Stimulated activated CD4-positive, alpha-beta T cell treated with anti-CD3 and anti-CD28 coated beads, Interleukin-4, amount 100 ng/mL, for 48 hours (primary cell): ENCODE results near the gene PKMYT1.
"Not testable (repeated sequence)": the region's sequence is repeated elsewhere in the genome, so short reads cannot be mapped to it uniquely, and the experiment has no call there.

ENCODE experiments used
- DNase-seq, 2 donors: peaks; one replicate each; pipeline ENCODE4 v3.0.0-alpha.2; 2020; ENCODE audit warnings: low read depth in 2 of 2

The PKMYT1 gene

DNA sequence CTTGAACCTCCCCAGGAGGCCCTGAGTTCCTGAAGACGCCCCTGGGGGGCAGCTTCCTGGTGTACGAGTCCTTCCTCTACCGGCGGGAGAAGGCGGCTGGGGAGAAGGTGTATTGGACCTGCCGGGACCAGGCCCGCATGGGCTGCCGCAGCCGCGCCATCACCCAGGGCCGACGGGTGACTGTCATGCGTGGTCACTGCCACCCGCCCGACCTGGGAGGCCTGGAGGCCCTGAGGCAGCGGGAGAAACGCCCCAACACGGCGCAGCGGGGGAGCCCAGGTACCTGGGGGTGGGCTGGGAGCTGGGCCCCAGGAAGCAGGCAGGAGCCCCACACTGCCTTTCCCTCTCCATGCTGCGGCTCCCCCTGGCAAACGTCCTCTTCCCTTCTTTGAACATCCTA, 46.5 kb downstream of the PKMYT1 start:
- no peak for DNase-seq

DNA sequence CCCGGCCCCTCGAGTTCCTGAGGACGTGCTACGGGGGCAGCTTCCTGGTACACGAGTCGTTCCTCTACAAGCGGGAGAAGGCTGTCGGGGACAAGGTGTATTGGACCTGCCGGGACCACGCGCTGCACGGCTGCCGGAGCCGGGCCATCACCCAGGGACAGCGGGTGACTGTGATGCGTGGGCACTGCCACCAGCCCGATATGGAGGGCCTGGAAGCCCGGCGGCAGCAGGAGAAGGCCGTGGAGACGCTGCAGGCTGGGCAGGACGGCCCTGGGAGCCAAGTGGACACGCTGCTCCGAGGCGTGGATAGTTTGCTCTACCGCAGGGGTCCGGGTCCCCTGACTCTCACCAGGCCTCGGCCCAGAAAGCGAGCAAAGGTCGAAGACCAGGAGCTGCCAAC, 47.1 kb downstream of the PKMYT1 start:
- DNase-seq, result no peak

- not testable (repeated sequence) for DNase-seq
These were observed 48.9 kb downstream of the PKMYT1 start for GRCh38 chr16:2931231-2931914.

GRCh38 chr16:2930236-2930635, 50.0 kb downstream of the PKMYT1 start:
- no peak for DNase-seq

DNA sequence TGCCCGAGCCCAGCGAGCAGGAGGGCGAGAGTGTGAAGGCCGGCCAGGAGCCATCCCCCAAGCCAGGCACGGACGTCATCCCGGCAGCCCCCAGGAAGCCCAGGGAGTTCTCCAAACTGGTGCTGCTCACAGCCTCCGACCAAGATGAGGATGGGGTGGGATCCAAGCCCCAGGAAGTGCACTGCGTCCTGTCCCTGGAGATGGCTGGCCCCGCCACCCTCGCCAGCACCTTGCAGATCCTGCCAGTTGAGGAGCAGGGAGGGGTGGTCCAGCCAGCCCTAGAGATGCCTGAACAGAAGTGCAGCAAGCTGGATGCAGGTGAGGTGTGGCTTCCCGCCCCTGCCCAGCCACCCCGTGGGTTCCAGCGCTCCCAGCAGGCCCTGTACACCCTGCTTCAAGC, 50.6 kb downstream of the PKMYT1 start:
- DNase-seq, result no peak

GRCh38 chr16:2928796-2929195, 51.5 kb downstream of the PKMYT1 start:
- no peak for DNase-seq

GRCh38 chr16:2928151-2928550, 52.1 kb downstream of the PKMYT1 start:
- not testable (repeated sequence) for DNase-seq

DNA sequence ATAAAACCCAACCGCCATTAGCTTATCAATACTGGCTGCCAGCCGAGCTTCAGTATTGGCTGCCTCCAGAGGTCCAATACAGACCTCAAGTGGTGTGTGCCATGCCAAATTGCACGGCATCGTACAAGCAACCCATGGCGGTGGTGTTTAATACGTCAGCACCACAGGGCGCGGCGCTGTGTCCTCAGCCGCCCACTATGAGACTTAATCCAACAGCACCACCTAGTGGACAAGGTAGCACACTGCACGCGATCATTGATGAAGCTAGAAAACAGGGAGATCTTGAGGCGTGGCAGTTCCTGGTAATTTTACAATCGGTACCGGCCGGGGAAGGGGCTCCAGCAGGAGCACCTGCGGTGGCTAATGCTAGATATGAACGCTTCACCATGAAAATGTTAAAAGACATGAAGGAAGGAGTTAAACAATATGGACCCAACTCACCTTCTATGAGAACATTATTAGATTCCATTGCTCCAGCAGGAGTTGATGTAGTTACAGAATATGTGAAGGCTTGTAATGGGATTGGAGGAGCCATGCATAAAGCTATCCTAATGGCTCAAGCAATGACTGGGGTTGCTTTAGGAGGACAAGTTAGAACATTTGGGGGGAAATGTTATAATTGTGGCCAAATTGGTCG, 53.1 kb downstream of the PKMYT1 start:
- peak; percentile 80 to 84 for DNase-seq

DNA sequence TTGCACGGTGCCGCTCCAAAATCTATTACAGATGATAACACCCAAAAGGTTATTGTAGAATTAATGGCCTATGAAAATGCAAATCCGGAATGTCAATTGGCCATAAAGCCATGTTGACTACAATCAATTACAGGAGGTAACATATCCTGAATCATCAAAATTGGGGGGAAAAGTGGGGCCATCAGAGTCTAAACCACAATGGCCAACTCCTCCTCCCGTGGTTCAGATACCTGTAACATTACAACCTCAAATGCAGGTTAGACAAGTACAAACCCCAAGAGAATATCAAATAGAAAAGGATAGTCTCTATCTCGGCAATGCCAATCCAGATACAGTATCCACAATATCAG, 53.6 kb downstream of the PKMYT1 start:
- no peak for DNase-seq

- no peak for DNase-seq
These were observed 54.1 kb downstream of the PKMYT1 start for GRCh38 chr16:2925951-2926649.

DNA sequence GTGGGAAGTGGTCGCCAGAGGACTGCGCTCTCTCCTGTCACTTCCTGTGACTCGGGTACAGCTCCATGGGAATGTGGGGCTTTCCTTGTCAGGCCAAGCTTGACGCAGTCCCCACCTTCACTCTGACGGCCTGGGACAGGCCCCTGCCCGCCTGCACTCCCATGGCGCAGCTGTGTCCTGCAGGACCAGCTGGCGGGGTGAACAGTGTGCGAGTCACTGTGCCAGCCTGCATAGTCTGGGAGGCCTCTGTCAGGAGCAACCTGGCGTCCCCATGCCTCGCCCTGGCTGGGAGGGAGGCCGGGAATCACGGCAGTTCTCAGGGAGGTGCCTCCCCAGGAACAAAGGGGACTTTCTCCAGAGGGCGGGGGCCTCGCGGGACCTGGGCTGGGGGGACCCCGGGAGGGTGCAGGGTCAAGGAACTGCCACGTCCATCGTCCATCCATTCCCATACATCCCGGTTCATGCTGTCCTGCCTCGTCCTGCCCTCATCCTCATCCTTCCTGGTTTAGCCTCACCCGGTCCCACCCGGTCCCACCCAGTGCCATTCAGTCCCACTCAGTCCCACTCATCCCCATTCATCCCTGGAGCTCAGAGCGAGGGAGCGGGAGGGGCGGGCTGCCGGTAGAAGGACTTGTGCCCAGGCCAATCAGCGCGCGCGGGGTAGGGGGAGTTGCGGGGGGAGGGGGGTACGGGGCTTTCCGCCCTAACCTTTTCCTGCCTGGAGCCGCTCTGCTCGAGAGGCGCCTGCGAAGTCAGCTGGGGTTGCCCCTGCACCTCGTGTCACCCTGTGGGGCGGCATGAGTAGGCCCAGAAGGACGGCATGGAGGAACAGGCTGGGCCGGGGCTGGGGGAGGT, 55.1 kb downstream of the PKMYT1 start:
- DNase-seq, result no peak

DNA sequence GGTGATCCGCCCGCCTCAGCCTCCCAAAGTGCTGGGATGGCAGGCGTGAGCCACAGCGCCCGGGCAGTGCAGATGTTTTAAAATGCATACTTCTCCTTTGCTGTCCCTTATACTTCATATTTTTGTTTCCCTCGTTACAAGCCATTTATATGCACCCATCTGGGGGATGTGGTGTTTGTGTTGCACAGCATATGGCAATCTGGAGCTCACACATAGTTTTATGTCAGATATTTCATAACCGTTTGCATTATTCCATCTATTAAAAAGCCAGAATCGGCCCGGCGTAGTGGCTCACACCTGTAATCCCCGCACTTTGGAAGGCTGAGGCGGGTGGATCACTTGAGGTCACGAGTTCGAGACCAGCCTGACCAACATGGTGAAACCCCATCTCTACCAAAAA, 56.8 kb downstream of the PKMYT1 start:
- no peak for DNase-seq
